IMR-90 (cell line): ENCODE results near the gene SCGB1C2. TPM values are rescaled to one million over a fixed set of nuclear protein-coding genes. Genes with fewer than 3 reads are reported as not detected.

Source experiments
- ATAC-seq: fragments of 200-7000 bp; cut with Tn5 transposase; 2 replicates; pipeline ENCODE4 v1.9.1; 2020; ENCODE audit warnings: low read depth, mild to moderate bottlenecking, moderate library complexity
- BruUV-seq: library from RNA; stranded (reverse); fragments of 400-500 nt; replicated peaks from 2 replicates; lab custom pipeline; 2021; lab: Mats Ljungman, UMichigan
- CTCF ChIA-PET: fragments of 300-600 bp; formaldehyde crosslinking; extraction: SDS; loops from one replicate; lab custom pipeline; 2021; ENCODE audit warnings: antibody characterized with exemption; lab: Yijun Ruan, JAX
- POLR2A ChIA-PET: fragments of 300-600 bp; sonication (Branson Sonifier 250); formaldehyde crosslinking; loops from one replicate; lab custom pipeline; 2022; ENCODE audit warnings: antibody characterized with exemption; ENCODE audit not compliant: unreplicated experiment; lab: Charles Lee
- DNase-seq: peaks from one replicate; pipeline ENCODE4 v3.0.0; 2013
- H2AFZ ChIP-seq: replicated peaks from 2 replicates; pipeline ENCODE3; 2013; ENCODE audit warnings: low read length, mild to moderate bottlenecking; ENCODE audit not compliant: poor library complexity
- H2AK5ac ChIP-seq: 2 replicates; pipeline ENCODE4 v1.6.1; 2013; ENCODE audit warnings: low read depth, low read length, inconsistent platforms
- H2AK9ac ChIP-seq: replicated peaks from 2 replicates; pipeline ENCODE3; 2013; ENCODE audit warnings: mild to moderate bottlenecking, low read depth, low read length, moderate library complexity; ENCODE audit not compliant: poor library complexity
- H2BK120ac ChIP-seq: 2 replicates; pipeline ENCODE4 v1.6.1; 2013; ENCODE audit warnings: low read depth, low read length, inconsistent platforms
- H2BK15ac ChIP-seq: 3 replicates; pipeline ENCODE4 v1.6.1; 2013; ENCODE audit warnings: low read depth, low read length, inconsistent platforms
- H2BK20ac ChIP-seq: 2 replicates; pipeline ENCODE4 v1.6.1; 2013; ENCODE audit warnings: low read depth, mild to moderate bottlenecking, inconsistent platforms, low read length, moderate library complexity
- H2BK5ac ChIP-seq: 2 replicates; pipeline ENCODE4 v1.6.1; 2013; ENCODE audit warnings: mild to moderate bottlenecking, low read depth, low read length, inconsistent platforms; ENCODE audit not compliant: poor library complexity, severe bottlenecking
- H3K14ac ChIP-seq: replicated peaks from 2 replicates; pipeline ENCODE4 v1.6.1; 2013; ENCODE audit warnings: low read depth, low read length, inconsistent platforms
- H3K18ac ChIP-seq: 2 replicates; pipeline ENCODE4 v1.6.1; 2013; ENCODE audit warnings: low read depth, low read length, control low read depth
- H3K23ac ChIP-seq: 2 replicates; pipeline ENCODE4 v1.6.1; 2013; ENCODE audit warnings: low read depth, low read length, inconsistent platforms
- H3K27ac ChIP-seq: 2 replicates; pipeline ENCODE4 v1.5.1; 2013; ENCODE audit warnings: mild to moderate bottlenecking, control low read depth, low read length; ENCODE audit not compliant: insufficient read depth
- H3K27me3 ChIP-seq: 2 replicates; pipeline ENCODE4 v1.6.1; 2013; ENCODE audit warnings: low read length; ENCODE audit not compliant: control insufficient read depth, insufficient read depth
- H3K36me3 ChIP-seq: 2 replicates; pipeline ENCODE4 v1.6.1; 2013; ENCODE audit warnings: low read length, mixed read lengths; ENCODE audit not compliant: control insufficient read depth, insufficient read depth
- H3K4ac ChIP-seq: 2 replicates; pipeline ENCODE4 v1.6.1; 2013; ENCODE audit warnings: low read depth, low read length, inconsistent platforms
- H3K4me1 ChIP-seq: 2 replicates; pipeline ENCODE4 v1.6.1; 2013; ENCODE audit warnings: low read length, mixed read lengths; ENCODE audit not compliant: control insufficient read depth, insufficient read depth
- H3K4me2 ChIP-seq: 2 replicates; pipeline ENCODE4 v1.6.1; 2013; ENCODE audit warnings: low read depth, mild to moderate bottlenecking, control low read depth, low read length, moderate library complexity
- H3K4me3 ChIP-seq: 2 replicates; pipeline ENCODE4 v1.5.1; 2013; ENCODE audit warnings: low read depth, mild to moderate bottlenecking, control low read depth, low read length, moderate library complexity; ENCODE audit not compliant: insufficient read depth
- H3K56ac ChIP-seq: 2 replicates; pipeline ENCODE4 v1.6.1; 2013; ENCODE audit warnings: low read length, inconsistent platforms; ENCODE audit not compliant: insufficient read depth; ENCODE audit errors: extremely low read depth
- H3K79me1 ChIP-seq, 2 experiments: 2 replicates each; pipeline ENCODE4 v1.6.1; 2013; ENCODE audit warnings: low read length in 2 of 2, inconsistent platforms in 1 of 2, low read depth in 1 of 2
- H3K9ac ChIP-seq: 2 replicates; pipeline ENCODE4 v1.6.1; 2013; ENCODE audit warnings: low read depth, low read length, control low read depth
- H3K9me1 ChIP-seq: 2 replicates; pipeline ENCODE4 v1.6.1; 2013; ENCODE audit warnings: low read length, inconsistent platforms; ENCODE audit not compliant: insufficient read depth
- H3K9me3 ChIP-seq: 2 replicates; pipeline ENCODE4 v1.6.1; 2013; ENCODE audit warnings: low read length; ENCODE audit not compliant: control insufficient read depth, insufficient read depth
- H4K20me1 ChIP-seq: 2 replicates; pipeline ENCODE4 v1.6.1; 2013; ENCODE audit warnings: low read length, inconsistent platforms; ENCODE audit not compliant: insufficient read depth
- H4K5ac ChIP-seq: 2 replicates; pipeline ENCODE4 v1.6.1; 2013; ENCODE audit warnings: mild to moderate bottlenecking, low read depth, low read length, control low read depth
- H4K8ac ChIP-seq, 2 experiments: 2 replicates each; pipeline ENCODE4 v1.6.1; 2013; ENCODE audit warnings: low read depth in 2 of 2, low read length in 2 of 2, control low read depth in 1 of 2, inconsistent platforms in 1 of 2
- H4K91ac ChIP-seq: 2 replicates; pipeline ENCODE4 v1.6.1; 2013; ENCODE audit warnings: low read depth, low read length, inconsistent platforms; ENCODE audit not compliant: insufficient read depth
- BHLHE40 ChIP-seq: fragments of 150-350 bp; IDR thresholded peaks from 2 replicates; pipeline ENCODE4 v1.6.1; 2016; ENCODE audit warnings: mild to moderate bottlenecking, low read depth, low read length
- CEBPB ChIP-seq: IDR thresholded peaks from 2 replicates; pipeline ENCODE4 v1.6.1; 2012; ENCODE audit warnings: low read depth, low read length, improper control_type of control experiment
- CHD1 ChIP-seq: IDR thresholded peaks from 2 replicates; pipeline ENCODE4 v1.6.1; 2012; ENCODE audit warnings: low read depth, low read length, improper control_type of control experiment
- ELK1 ChIP-seq: fragments of 150-350 bp; IDR thresholded peaks from 2 replicates; pipeline ENCODE4 v1.6.1; 2016; ENCODE audit warnings: low read depth, mild to moderate bottlenecking, low read length, moderate library complexity, borderline replicate concordance
- MAFK ChIP-seq: IDR thresholded peaks from 2 replicates; pipeline ENCODE4 v1.6.1; 2012; ENCODE audit warnings: low read depth, low read length, improper control_type of control experiment
- MAZ ChIP-seq: IDR thresholded peaks from 2 replicates; pipeline ENCODE4 v1.6.1; 2012; ENCODE audit warnings: low read depth, mild to moderate bottlenecking, low read length, improper control_type of control experiment, moderate library complexity, borderline replicate concordance
- MXI1 ChIP-seq: IDR thresholded peaks from 2 replicates; pipeline ENCODE4 v1.6.1; 2012; ENCODE audit warnings: low read depth, mild to moderate bottlenecking, low read length, moderate library complexity, borderline replicate concordance
- NFE2L2 ChIP-seq: fragments of 150-350 bp; IDR thresholded peaks from 2 replicates; pipeline ENCODE4 v1.6.1; 2016; ENCODE audit warnings: low read depth, mild to moderate bottlenecking, low read length
- POLR2A ChIP-seq: IDR thresholded peaks from 2 replicates; pipeline ENCODE4 v1.6.1; 2012; ENCODE audit warnings: mild to moderate bottlenecking, low read depth, low read length
- RAD21 ChIP-seq: IDR thresholded peaks from 2 replicates; pipeline ENCODE4 v1.6.1; 2012; ENCODE audit warnings: low read length, improper control_type of control experiment
- RCOR1 ChIP-seq: IDR thresholded peaks from 2 replicates; pipeline ENCODE4 v1.6.1; 2012; ENCODE audit warnings: mild to moderate bottlenecking, low read length, improper control_type of control experiment; ENCODE audit not compliant: insufficient replicate concordance
- RFX5 ChIP-seq: IDR thresholded peaks from 2 replicates; pipeline ENCODE4 v1.8.0; 2012; ENCODE audit warnings: low read depth, mild to moderate bottlenecking, low read length, moderate library complexity
- SMC3 ChIP-seq: fragments of 150-350 bp; IDR thresholded peaks from 2 replicates; pipeline ENCODE4 v1.6.1; 2016; ENCODE audit warnings: low read depth, mild to moderate bottlenecking, antibody characterized with exemption, low read length, moderate library complexity
- USF2 ChIP-seq: fragments of 150-350 bp; IDR thresholded peaks from 2 replicates; pipeline ENCODE4 v1.6.1; 2017; ENCODE audit warnings: mild to moderate bottlenecking, antibody characterized with exemption, low read length, low read depth
- WGBS, 2 experiments: methylation state at CpG; one replicate each; pipeline versions ENCODE4 v1.1.5 to v1.1.7; 2013; ENCODE audit warnings: missing lambda C conversion rate in 2 of 2; ENCODE audit not compliant: insufficient read length in 1 of 2; ENCODE audit errors: extremely low coverage in 2 of 2; 5-methylcytosine and 5-hydroxymethylcytosine counted together
- dilution Hi-C: fragments of 300-500 bp; cut with HindIII; formaldehyde crosslinking; loops from one replicate; pipeline ENCODE4 v1.14.3; 2018; ENCODE audit warnings: low sequenced_read_pairs; ENCODE audit not compliant: unreplicated experiment
- in situ Hi-C: fragments of 300-500 bp; cut with MboI; formaldehyde crosslinking; loops from 3 replicates; pipeline ENCODE4 v1.14.3; 2019; ENCODE audit warnings: low sequenced_read_pairs, inconsistent platforms, mixed read lengths
- intact Hi-C: fragments of 100-400 bp; cut with micrococcal nuclease; formaldehyde crosslinking; loops from 2 replicates; pipeline ENCODE4 v1.10.0; 2022
- polyA plus RNA-seq, 3 experiments: library from polyadenylated mRNA; depleted of rRNA; stranded (reverse); fragments of >200 nt; gene quantifications; 2 replicates each; pipeline ENCODE4 v1.2.3, GENCODE V29; 2012; ENCODE audit warnings: low replicate concordance in 1 of 3
- total RNA-seq: library from RNA; depleted of rRNA; stranded (reverse); fragments of >200 nt; gene quantifications from 2 replicates; pipeline ENCODE4 v1.2.3, GENCODE V29; 2012

The SCGB1C2 gene
- total and polyA plus RNA-seq, 2 of the 4 experiments (the other 2 are of a cell fraction): not detected

- no peaks in the 10 kb centered on the region for H3K79me1 ChIP-seq
- H3K27ac ChIP-seq: no peak overlapping the region
- H2BK5ac ChIP-seq: no peak overlapping the region
- no peak overlapping the region for H3K23ac ChIP-seq
- intact Hi-C loops: no loop called here
- H3K36me3 ChIP-seq: no peaks in the 10 kb centered on the region
- no peak for TF ChIP-seq RCOR1
- no peak for TF ChIP-seq ELK1
- TF ChIP-seq RFX5: no peak
- no peak for TF ChIP-seq BHLHE40
- no peak for TF ChIP-seq CHD1
- TF ChIP-seq CEBPB: no peak
- no peak for TF ChIP-seq NFE2L2
- TF ChIP-seq MAFK: no peak
- TF ChIP-seq SMC3: no peak
- no peak for TF ChIP-seq MXI1
- TF ChIP-seq RAD21: no peak
- no peak for TF ChIP-seq POLR2A
- TF ChIP-seq USF2: no peak
- TF ChIP-seq MAZ: no peak
- H4K91ac ChIP-seq: no peak overlapping the region
- H3K4ac ChIP-seq: no peak overlapping the region
- in situ Hi-C loops: no loop called here
- no peak overlapping the region for H2BK15ac ChIP-seq
- no peaks in the 10 kb centered on the region for H4K20me1 ChIP-seq
- CTCF ChIA-PET: no interaction called here
- no peak for DNase-seq
- H3K18ac ChIP-seq: no peak overlapping the region
- H3K56ac ChIP-seq: no peak overlapping the region
- H4K8ac ChIP-seq: no peak overlapping the region
- no peak overlapping the region for H3K4me2 ChIP-seq
- H3K14ac ChIP-seq: no peak overlapping the region
- no peaks in the 10 kb centered on the region for H3K9me3 ChIP-seq
- POLR2A ChIA-PET: no interaction called here
- H3K9me1 ChIP-seq: no peaks in the 10 kb centered on the region
- no peak overlapping the region for H2BK120ac ChIP-seq
- no peak for ATAC-seq
- dilution Hi-C loops: no loop called here
- no peak overlapping the region for H4K5ac ChIP-seq
- H3K27me3 ChIP-seq: peaks cover 11% of the 10 kb centered on the region
- H2BK20ac ChIP-seq: no peak overlapping the region
- no peak overlapping the region for H3K9ac ChIP-seq
- H3K4me3 ChIP-seq: no peak overlapping the region
- peaks cover 2% of the 10 kb centered on the region; the same call in 1 of the 2 replicates for H3K4me1 ChIP-seq
- H2AFZ ChIP-seq: no peak overlapping the region
- no peak overlapping the region for H2AK9ac ChIP-seq
- H2AK5ac ChIP-seq: no peak overlapping the region
- 76% methylated on average over 9 of the region's 17 CpGs; no CpG with 5 or more reads in 1 of the 2 experiments for WGBS, 2 experiments
- no TSS peak for BruUV-seq
These were observed 10.7 kb downstream of the SCGB1C2 start for GRCh38 chr17:147796-148740.
